ENCODE data around the gene PGC. TPM values are rescaled to one million over a fixed set of nuclear protein-coding genes. Genes with fewer than 3 reads are reported as not detected.

Gene PGC
- polyA plus RNA-seq, 1 of the 3 experiments (the other 2 are of a cell fraction), result not detected

DNA sequence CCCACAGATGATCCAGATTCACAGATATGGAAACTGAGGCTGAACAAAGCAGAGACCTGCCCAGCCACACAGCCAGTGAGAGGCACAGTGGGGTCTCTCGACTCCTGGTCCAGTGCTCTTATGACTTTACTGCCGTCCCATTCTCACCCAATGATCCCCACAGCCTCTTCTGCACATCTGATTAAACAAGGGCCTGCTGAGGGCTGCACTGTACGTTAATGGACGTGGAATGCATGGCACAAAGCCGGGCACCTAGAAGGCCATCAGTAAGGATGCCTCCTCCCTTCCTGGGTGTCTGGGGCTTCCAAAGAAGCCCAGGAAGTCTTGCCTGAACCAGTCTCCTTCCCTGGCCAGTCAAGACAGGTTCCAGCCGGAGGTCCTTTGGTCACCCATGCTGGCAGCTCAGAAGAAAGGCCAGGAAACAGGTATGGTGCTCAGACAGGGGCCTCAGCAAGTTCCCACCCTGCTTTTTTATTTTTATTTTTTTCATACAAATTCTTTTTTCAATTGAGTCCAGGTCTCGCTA is 15.6 kb downstream of the PGC start:
- Histone ChIP-seq H3K9me3 (no peaks in the 10 kb centered on the region), H3K36me3 (replicated peaks in 1 of 2; ENCODE audit: control insufficient read depth in 1 of 2, insufficient read depth in 2 of 2, low read length in 1 of 2) (no peaks in the 10 kb centered on the region), H3K4me2 (peak overlapping the region; percentile 93), H3K79me2 (ENCODE audit: insufficient read depth) (peaks cover 57% of the 10 kb centered on the region), H3K4me3 (ENCODE audit: low read depth in 2 of 2, low read length in 1 of 2) (peak overlapping the region in 1 of 2 experiments; percentile 30; a peak in 1 of 4 replicates), H2AFZ (ENCODE audit: low read depth) (no peak overlapping the region), H3F3A (replicated peaks; ENCODE audit: insufficient read depth) (peaks cover 10% of the 10 kb centered on the region), H3K9ac (no peak overlapping the region), H4K20me1 (ENCODE audit: insufficient read depth) (no peaks in the 10 kb centered on the region), H3K4me1 (ENCODE audit: control insufficient read depth in 1 of 2, insufficient read depth in 2 of 2, low read depth in 1 of 2, low read length in 1 of 2) (peaks cover 37 to 54% of the 10 kb centered on the region in 2 experiments), H3K27ac (ENCODE audit: low read depth in 2 of 2, low read length in 1 of 2) (no peak overlapping the region), H3K27me3 (ENCODE audit: insufficient read depth) (no peaks in the 10 kb centered on the region), H3K9me2 (no peaks in the 10 kb centered on the region)
- POLR2A ChIA-PET, result no interaction called here
- CTCF ChIA-PET, result interaction anchor here (1.6 to 4.5 kb wide), 4 partner anchors 26 to 363 kb away, joined by 6 to 32 read pairs (median 8); partner anchors contain the start of gene TOMM6
- DNase-seq, result no peak
- WGBS (ENCODE audit: low lambda C conversion rate), result 89% methylated on average over 7 of the region's 7 CpGs
- TF ChIP-seq FOXM1 (IDR thresholded peaks at IDR 0.05; ENCODE audit: low read depth), result no peak
- no peak for TF ChIP-seq NFIC (IDR thresholded peaks at IDR 0.05; ENCODE audit: borderline replicate concordance)
- TF ChIP-seq RXRA (IDR thresholded peaks at IDR 0.05; ENCODE audit: borderline replicate concordance, low read depth), result no peak
- TF ChIP-seq FOSL2 (IDR thresholded peaks at IDR 0.05; ENCODE audit: borderline replicate concordance, low read depth), result no peak
- no peak for TF ChIP-seq POLR2AphosphoS5 (IDR thresholded peaks at IDR 0.05; ENCODE audit: low read depth, low read length)
- TF ChIP-seq MXI1 (IDR thresholded peaks at IDR 0.05; ENCODE audit: low read depth, low read length), result no peak

DNA sequence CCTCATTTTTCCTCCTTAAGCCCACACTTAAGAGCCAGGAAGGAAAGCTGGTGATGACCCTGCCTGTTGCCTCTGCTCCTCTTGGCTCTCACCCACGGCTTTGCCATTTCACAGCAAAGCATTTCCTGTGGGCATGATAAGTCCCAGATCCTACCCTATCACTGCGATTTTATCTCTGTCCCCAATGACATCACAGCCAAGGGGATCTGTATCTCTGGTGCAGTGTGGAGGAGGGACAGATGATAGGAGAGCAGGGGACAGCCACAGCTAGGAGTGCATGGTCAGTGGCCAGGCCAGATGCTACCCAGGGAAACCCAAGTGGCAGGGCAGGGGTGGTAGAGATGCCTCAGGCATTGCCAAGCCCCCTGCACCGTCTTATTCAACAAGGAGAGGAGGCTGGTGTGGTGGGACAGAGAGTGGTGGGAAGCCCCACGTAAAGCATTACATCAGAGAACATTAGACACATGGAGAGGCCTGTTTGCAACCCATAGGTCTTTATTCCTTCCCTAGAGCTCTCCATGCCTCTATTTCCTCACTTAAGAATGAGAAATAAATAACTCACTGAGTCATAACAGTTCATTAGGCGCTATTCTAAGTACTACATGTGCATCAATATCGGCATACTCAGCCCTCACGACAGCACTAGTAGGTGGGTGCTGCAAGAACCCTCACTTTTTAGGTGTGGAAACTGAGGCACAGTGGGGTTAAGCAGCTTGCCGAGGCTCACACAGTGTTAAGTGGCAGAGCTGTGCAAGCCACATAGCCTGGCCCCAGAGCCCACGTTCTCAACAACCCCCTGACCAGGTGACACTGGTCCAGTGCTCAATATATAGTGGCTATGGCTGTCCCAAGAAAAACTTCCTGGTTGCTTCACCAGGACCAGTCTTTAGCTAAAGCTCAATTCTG is 16.4 kb downstream of the PGC start:
- Histone ChIP-seq H3K79me2 (ENCODE audit: insufficient read depth) (peaks cover 60% of the 10 kb centered on the region), H3K36me3 (replicated peaks in 1 of 2; ENCODE audit: control insufficient read depth in 1 of 2, insufficient read depth in 2 of 2, low read length in 1 of 2) (no peaks in the 10 kb centered on the region), H3K27ac (ENCODE audit: low read depth in 2 of 2, low read length in 1 of 2) (peak overlapping the region; percentile 45 to 70), H3K4me2 (peak overlapping the region; percentile 93), H3K4me1 (ENCODE audit: control insufficient read depth in 1 of 2, insufficient read depth in 2 of 2, low read depth in 1 of 2, low read length in 1 of 2) (peaks cover 37 to 52% of the 10 kb centered on the region in 2 experiments), H3K27me3 (ENCODE audit: insufficient read depth) (no peaks in the 10 kb centered on the region), H3K9me2 (no peaks in the 10 kb centered on the region), H3K4me3 (ENCODE audit: low read depth in 2 of 2, low read length in 1 of 2) (peak overlapping the region in 1 of 2 experiments; percentile 30; a peak in 2 of 4 replicates), H3K9ac (no peak overlapping the region), H3K9me3 (no peaks in the 10 kb centered on the region), H4K20me1 (ENCODE audit: insufficient read depth) (no peaks in the 10 kb centered on the region), H3F3A (replicated peaks; ENCODE audit: insufficient read depth) (peaks cover 10% of the 10 kb centered on the region), H2AFZ (ENCODE audit: low read depth) (no peak overlapping the region)
- CTCF ChIA-PET, result interaction anchor here (0.8 to 4.5 kb wide), 7 partner anchors 25 to 363 kb away, joined by 3 to 32 read pairs (median 6); partner anchors contain the start of gene TOMM6
- peak; percentile 87 for DNase-seq
- whole genome bisulfite sequencing (ENCODE audit: low lambda C conversion rate), result 38% methylated on average over 7 of the region's 9 CpGs
- POLR2A ChIA-PET, result interaction anchor here (0.5 to 1.3 kb wide), 4 partner anchors 18 to 833 kb away, joined by 3 to 5 read pairs (median 3); partner anchors contain the start of genes TOMM6 and UBR2
- no peak for TF ChIP-seq MEF2A (IDR thresholded peaks at IDR 0.05; ENCODE audit: borderline replicate concordance, low read depth)
- TF ChIP-seq RFX5 (IDR thresholded peaks at IDR 0.05; ENCODE audit: low read length), result peak; percentile 65; the same call in 1 of the 2 replicates
- TF ChIP-seq POLR2AphosphoS5 (IDR thresholded peaks at IDR 0.05; ENCODE audit: low read depth, low read length), result peak; percentile 68; the same call in 1 of the 2 replicates
- TF ChIP-seq JUND (IDR thresholded peaks at IDR 0.05), result peak; percentile 66; the same call in 1 of the 2 replicates
- TF ChIP-seq MXI1 (IDR thresholded peaks at IDR 0.05; ENCODE audit: low read depth, low read length), result peak; percentile 91
- TF ChIP-seq EP300 (IDR thresholded peaks at IDR 0.05; ENCODE audit: borderline replicate concordance in 1 of 2, low read depth in 1 of 2, low read length in 1 of 2), result peak; percentile 72 to 98; a peak in 3 of 4 replicates
- 0 out of 2 replicates have a peak, but pooled peaks have one; percentile 40 for TF ChIP-seq MAX (IDR thresholded peaks at IDR 0.05; ENCODE audit: low read depth)
- TF ChIP-seq TCF12 (IDR thresholded peaks at IDR 0.05), result peak; percentile 94
- no peak for TF ChIP-seq CTCF (IDR thresholded peaks at IDR 0.05)
- TF ChIP-seq FOSL2 (IDR thresholded peaks at IDR 0.05; ENCODE audit: borderline replicate concordance, low read depth), result peak; percentile 26; the same call in 1 of the 2 replicates
- no peak for TF ChIP-seq IRF3 (IDR thresholded peaks at IDR 0.05; ENCODE audit: low read depth, low read length)
- peak; percentile 36; the same call in 1 of the 2 replicates for TF ChIP-seq RXRA (IDR thresholded peaks at IDR 0.05; ENCODE audit: borderline replicate concordance, low read depth)
- TF ChIP-seq FOXJ3 (CRISPR knock-in tag; IDR thresholded peaks at IDR 0.05), result peak; percentile 97
- TF ChIP-seq EZH2phosphoT487 (IDR thresholded peaks at IDR 0.05; ENCODE audit: borderline replicate concordance, low read depth), result no peak
- TF ChIP-seq, protein P1, sequence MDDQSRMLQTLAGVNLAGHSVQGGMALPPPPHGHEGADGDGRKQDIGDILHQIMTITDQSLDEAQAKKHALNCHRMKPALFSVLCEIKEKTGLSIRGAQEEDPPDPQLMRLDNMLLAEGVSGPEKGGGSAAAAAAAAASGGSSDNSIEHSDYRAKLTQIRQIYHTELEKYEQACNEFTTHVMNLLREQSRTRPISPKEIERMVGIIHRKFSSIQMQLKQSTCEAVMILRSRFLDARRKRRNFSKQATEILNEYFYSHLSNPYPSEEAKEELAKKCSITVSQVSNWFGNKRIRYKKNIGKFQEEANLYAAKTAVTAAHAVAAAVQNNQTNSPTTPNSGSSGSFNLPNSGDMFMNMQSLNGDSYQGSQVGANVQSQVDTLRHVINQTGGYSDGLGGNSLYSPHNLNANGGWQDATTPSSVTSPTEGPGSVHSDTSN (IDR thresholded peaks at IDR 0.05), result peak; percentile 81
- TF ChIP-seq RCOR1 (IDR thresholded peaks at IDR 0.05; ENCODE audit: low read length), result peak; percentile 98
- TF ChIP-seq, protein P2, sequence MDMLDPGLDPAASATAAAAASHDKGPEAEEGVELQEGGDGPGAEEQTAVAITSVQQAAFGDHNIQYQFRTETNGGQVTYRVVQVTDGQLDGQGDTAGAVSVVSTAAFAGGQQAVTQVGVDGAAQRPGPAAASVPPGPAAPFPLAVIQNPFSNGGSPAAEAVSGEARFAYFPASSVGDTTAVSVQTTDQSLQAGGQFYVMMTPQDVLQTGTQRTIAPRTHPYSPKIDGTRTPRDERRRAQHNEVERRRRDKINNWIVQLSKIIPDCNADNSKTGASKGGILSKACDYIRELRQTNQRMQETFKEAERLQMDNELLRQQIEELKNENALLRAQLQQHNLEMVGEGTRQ (IDR thresholded peaks at IDR 0.05; ENCODE audit: borderline replicate concordance, low read depth, low read length), result no peak
